GM18867 (cell line): Measurements from ENCODE around the gene CDH22.

Experiments used
- ATAC-seq: cut with Tn5 transposase; IDR thresholded peaks from one replicate; pipeline ENCODE4 v1.9.1; 2021; ENCODE audit warnings: mild to moderate bottlenecking, moderate library complexity; ENCODE audit not compliant: unreplicated experiment

CDH22 gene

DNA sequence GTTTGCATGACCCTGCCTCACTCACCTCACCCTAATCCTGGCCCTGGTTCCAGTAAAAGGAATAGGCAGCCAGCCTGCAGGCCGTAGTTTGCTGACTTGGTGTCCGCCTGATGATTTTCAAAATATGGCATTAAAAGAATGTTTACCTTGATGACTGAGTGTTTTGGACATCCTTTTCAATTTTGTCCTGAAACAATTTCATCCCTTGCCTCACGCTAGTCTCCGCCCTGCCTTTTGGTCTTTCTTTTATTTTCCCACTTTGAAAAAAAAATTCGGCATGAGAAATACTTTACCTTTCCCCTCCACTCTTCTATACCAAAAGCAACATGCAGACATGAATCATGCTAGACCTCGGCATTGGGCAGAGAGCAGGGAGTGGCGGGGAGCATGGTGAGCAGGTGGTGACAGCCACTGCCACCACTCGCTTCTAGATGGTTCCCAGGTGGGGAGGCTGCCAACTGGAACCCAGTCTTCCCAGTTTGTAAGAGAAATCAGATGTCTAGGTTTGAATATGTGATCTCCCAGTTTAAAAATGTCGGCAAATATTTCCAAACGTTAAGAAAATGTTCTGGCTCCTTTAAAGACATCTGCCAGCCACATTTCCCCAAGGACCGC lies 180.8 kb downstream of the CDH22 start:
- ATAC-seq = no peak

DNA sequence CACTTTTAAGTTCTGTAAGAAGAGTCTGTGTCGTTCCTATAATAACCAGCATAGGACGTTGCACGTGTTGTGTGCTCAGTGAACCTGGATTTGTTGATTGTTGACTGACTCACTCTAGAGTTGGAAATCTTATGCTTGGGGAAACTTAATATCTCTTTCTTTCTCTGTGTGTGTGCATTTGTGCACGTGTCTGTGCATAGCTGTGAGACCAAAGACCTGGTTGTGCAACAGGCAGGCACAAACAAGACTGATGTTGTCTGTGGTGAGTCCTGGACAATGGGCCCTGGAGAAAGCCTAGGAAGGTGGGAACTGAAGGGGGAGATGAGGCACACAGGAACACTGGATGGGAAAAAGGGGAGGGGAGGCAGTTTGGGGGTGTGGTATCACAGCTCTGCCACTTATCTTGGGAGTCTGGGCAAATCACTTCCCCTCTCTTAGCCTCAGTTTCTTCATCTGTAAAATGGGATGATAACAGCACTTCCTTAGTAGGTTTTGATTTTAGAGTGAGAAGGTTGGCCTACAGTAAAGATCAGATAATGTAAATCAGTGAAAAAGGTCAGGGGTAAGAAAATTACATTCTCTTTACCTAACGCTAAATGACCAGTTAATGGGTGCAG lies 181.8 kb downstream of the CDH22 start:
- ATAC-seq = no peak
